Prostate gland (tissue), 2 donors: Measurements from ENCODE around the gene SH3PXD2A.

Experiments used
- POLR2A ChIP-seq: fragments of 450-650 bp; IDR thresholded peaks from one replicate; pipeline ENCODE4 v1.6.1; 2016; ENCODE audit warnings: antibody characterized with exemption, mild to moderate bottlenecking
- POLR2AphosphoS5 ChIP-seq: sonication (generic); formaldehyde crosslinking; IDR thresholded peaks from one replicate; pipeline ENCODE4 v1.6.1; 2017; ENCODE audit warnings: antibody characterized with exemption
- TF ChIP-seq, protein P1 (sequence below), 4 experiments: fragments of 200-600 bp in 2 of 4; fragments of 450-650 bp in 2 of 4; sonication (generic) in 2 of 4; IDR thresholded peaks; 1 replicate in 3 of 4; 2 replicates in 1 of 4; pipeline ENCODE4 v1.5.1; 2016 to 2019; ENCODE audit warnings: antibody characterized with exemption in 4 of 4, mild to moderate bottlenecking in 2 of 4, moderate library complexity in 2 of 4

DNA sequence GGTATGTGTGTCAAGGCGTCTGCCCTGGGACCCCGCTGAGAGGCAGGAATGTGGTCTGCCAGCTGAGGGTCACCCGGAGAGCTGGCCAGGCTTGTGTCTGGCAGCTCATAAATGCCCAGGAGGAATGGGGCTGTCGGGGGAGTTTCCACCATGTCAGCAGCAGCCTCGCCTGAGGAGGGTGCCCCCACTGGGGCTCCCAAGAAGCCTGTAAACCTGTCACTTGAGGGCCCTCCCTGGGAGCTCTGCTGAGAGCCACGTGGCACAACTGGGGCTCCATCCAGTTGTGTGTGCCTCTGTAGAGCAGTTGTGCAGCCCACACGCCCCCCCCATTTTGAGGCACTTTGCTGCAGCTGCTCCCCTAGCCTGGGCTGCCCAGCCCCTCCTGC, 291.3 kb downstream of the SH3PXD2A start:
- TF ChIP-seq, protein P1, sequence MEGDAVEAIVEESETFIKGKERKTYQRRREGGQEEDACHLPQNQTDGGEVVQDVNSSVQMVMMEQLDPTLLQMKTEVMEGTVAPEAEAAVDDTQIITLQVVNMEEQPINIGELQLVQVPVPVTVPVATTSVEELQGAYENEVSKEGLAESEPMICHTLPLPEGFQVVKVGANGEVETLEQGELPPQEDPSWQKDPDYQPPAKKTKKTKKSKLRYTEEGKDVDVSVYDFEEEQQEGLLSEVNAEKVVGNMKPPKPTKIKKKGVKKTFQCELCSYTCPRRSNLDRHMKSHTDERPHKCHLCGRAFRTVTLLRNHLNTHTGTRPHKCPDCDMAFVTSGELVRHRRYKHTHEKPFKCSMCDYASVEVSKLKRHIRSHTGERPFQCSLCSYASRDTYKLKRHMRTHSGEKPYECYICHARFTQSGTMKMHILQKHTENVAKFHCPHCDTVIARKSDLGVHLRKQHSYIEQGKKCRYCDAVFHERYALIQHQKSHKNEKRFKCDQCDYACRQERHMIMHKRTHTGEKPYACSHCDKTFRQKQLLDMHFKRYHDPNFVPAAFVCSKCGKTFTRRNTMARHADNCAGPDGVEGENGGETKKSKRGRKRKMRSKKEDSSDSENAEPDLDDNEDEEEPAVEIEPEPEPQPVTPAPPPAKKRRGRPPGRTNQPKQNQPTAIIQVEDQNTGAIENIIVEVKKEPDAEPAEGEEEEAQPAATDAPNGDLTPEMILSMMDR (IDR thresholded peaks at IDR 0.05), result no peak
- TF ChIP-seq POLR2AphosphoS5 (no peak), POLR2A (no peak)
